GM19240 (cell line): ENCODE data around the gene RRP15.
A peak's percentile ranks its signal among the peaks of the same experiment; 100 is the strongest.

ENCODE experiments used
- DNase-seq: peaks from one replicate; pipeline ENCODE4 v3.0.0; 2011; ENCODE audit warnings: low spot score; ENCODE audit not compliant: insufficient read length

The RRP15 gene, protein sequence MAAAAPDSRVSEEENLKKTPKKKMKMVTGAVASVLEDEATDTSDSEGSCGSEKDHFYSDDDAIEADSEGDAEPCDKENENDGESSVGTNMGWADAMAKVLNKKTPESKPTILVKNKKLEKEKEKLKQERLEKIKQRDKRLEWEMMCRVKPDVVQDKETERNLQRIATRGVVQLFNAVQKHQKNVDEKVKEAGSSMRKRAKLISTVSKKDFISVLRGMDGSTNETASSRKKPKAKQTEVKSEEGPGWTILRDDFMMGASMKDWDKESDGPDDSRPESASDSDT

GRCh38 chr1:218284917-218285635 is at the start of gene RRP15:
Gene RRP15, plus strand, starts transcription at chr1:218285293. Its CDS starts 24 bp downstream, at chr1:218285317.
- peak; percentile 65 for DNase-seq

DNA sequence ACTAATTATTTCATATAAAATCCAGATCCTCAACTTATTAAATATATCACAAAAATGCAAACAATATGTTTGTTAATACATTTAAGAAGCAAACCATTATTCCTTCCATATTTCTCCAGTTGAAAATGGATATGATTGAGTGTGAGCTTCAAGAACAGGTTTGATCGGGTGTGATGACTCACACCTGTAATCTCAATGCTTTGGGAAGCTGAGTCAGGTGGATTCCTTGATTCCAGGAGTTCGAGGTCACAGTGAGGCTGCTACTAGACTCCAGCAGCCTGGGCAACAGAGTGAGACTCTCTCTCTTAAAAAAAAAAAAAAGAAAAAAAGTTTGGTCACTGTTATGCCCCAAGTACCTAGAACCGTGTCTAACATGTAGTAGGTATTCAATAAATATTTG is 42.9 kb upstream of the RRP15 start:
- DNase-seq, result no peak

DNA sequence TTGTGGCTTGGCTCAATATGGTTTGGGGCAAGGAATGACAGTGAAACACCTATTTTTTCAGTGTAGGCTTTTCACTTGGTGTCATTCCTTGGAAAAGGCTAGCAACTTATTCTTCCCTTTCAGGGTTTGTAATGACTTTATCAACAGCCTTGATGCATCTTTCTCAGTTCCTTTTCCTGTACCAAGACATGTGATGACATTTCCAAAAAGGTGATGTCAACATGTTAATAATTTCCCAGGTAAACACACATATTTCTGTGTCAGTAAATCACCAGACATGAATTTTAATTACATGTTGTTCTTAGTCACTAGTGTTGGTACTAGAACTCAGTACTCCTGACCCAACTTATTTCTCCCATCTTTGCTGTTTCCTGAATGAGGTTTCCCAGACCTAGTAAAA is 37.8 kb upstream of the RRP15 start:
- DNase-seq, result no peak

- no peak for DNase-seq
These were observed 35.6 kb upstream of the RRP15 start for GRCh38 chr1:218249338-218250140.

GRCh38 chr1:218250492-218250891 is 34.6 kb upstream of the RRP15 start:
- no peak for DNase-seq

GRCh38 chr1:218254296-218254946 is 30.7 kb upstream of the RRP15 start:
- no peak for DNase-seq

GRCh38 chr1:218255090-218255489 is 30.0 kb upstream of the RRP15 start:
- DNase-seq, result no peak

- no peak for DNase-seq
These were observed 27.7 kb upstream of the RRP15 start for GRCh38 chr1:218257371-218257770.

- no peak for DNase-seq
These were observed 27.1 kb upstream of the RRP15 start for GRCh38 chr1:218257971-218258370.

GRCh38 chr1:218259339-218259738 is 25.8 kb upstream of the RRP15 start:
- no peak for DNase-seq

GRCh38 chr1:218259800-218260199 is 25.3 kb upstream of the RRP15 start:
- DNase-seq, result peak; percentile 5

GRCh38 chr1:218262259-218262658 is 22.8 kb upstream of the RRP15 start:
- no peak for DNase-seq

DNA sequence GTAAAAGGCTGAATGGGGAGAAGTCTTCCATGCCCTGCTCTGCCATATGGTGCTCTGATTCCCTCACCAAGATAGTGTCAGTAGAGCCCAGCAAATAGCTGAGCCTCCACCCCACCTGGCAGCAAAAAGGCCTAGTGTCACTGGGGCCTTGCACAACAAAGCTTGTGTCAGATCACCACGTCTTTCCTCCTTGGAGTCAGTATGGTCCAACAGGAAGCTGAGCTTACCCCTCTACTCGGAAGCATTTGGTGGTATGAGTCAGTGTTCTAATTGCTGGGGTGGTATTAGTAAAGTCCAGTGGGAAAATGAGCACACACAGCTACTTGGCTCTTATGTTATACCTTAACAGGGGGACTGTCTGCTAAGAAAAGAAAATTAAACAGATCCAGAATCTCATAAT is 18.7 kb upstream of the RRP15 start:
- no peak for DNase-seq

- DNase-seq, result no peak
These were observed 12.7 kb upstream of the RRP15 start for GRCh38 chr1:218272366-218272765.

GRCh38 chr1:218273762-218274479 is 11.2 kb upstream of the RRP15 start:
- no peak for DNase-seq

GRCh38 chr1:218274511-218274910 is 10.6 kb upstream of the RRP15 start:
- DNase-seq, result no peak

GRCh38 chr1:218275823-218276222 is 9.3 kb upstream of the RRP15 start:
- DNase-seq, result no peak

DNA sequence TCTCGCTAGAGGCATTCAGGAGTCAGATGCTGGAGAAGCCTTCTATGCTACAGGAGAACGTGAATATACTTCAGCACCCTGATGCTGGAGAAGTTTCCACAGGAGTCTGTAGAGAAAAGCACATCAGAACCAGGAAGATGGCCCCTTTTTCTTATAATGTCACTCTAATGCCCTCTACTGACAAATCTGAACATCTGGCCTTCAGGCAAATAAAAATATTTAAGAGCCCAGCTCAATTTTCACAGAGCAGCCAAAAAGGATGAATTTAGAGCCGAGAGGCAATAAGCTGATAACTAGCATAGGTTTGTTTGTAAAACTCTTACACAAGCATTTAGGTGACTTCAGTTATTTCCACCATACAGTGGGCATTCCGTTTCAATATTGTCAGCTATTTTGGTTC is 3.8 kb upstream of the RRP15 start:
- no peak for DNase-seq

DNA sequence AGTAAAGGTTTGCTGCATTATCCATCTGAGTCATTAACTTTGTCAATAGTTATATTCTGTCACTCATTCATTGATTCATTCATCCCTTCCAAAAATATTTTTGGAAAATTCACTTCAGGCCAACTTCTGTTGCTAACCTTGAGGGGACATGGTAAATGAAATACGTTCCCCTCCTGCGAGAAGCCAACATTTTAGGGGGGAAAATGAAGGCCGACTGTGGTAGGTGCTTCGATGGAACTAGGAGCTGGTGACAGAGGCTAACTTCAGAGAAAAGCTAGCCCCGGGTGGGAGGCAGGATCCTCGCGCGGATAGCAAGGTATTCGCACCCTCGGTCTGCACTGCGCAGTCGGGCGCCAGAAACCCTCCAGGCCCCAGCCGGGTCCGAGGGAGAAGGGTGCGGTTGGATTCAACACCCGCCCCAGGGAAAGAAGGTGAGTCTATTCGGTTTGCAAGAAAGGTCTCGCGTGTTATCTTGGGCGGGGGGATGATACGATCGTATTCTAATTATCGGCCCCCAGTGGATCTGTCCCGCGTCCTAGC is 646 bp upstream of the RRP15 start:
- DNase-seq, result peak; percentile 3

DNA sequence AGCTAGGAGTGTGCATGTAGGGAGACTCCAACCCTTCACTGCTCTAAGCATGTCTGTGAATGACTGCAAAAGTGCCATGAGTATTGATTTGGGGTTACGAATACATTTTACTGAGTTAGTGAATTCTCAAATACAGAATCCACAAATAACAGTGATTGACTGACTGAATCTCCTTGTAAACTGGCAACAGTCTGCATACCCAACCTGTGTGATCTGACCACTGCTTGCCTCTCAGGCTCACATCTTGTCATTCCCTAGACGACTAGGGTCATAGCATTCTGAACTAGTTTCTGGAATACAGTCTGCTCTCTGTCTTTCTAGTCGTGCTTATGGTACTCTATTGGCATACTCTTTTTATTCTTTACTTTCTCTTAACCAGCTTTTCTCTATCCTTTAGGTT is 7.4 kb downstream of the RRP15 start:
- DNase-seq, result no peak

- DNase-seq, result no peak
These were observed 9.5 kb downstream of the RRP15 start for GRCh38 chr1:218294546-218294945.
